ENCODE data around the gene RTN3.

DNA sequence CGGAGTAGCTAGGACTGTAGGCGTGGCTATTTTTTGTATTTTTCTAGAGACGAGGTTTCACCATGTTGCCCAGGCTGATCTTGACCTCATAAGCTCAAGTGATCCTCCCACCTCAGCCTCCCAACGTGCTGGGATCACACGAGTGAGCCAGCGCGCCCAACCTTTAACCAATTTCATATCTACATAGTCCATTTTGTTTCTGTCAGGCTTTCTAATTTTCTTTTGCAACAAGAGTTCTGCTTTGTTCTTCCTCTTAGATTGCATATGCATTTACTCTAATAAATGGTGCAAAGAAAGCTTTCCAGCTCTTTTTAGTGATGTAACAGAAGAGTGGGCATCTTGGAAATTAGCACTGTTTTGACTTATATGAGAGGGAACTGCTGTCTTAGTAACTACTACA lies 13.3 kb downstream of the RTN3 start:
- TF ChIP-seq, protein P1, sequence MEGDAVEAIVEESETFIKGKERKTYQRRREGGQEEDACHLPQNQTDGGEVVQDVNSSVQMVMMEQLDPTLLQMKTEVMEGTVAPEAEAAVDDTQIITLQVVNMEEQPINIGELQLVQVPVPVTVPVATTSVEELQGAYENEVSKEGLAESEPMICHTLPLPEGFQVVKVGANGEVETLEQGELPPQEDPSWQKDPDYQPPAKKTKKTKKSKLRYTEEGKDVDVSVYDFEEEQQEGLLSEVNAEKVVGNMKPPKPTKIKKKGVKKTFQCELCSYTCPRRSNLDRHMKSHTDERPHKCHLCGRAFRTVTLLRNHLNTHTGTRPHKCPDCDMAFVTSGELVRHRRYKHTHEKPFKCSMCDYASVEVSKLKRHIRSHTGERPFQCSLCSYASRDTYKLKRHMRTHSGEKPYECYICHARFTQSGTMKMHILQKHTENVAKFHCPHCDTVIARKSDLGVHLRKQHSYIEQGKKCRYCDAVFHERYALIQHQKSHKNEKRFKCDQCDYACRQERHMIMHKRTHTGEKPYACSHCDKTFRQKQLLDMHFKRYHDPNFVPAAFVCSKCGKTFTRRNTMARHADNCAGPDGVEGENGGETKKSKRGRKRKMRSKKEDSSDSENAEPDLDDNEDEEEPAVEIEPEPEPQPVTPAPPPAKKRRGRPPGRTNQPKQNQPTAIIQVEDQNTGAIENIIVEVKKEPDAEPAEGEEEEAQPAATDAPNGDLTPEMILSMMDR (IDR thresholded peaks at IDR 0.05) = no peak
- no peak for TF ChIP-seq POLR2A (IDR thresholded peaks at IDR 0.05)
